NCI-H510A treated with DMSO at 0.1 percent for 48 hours (cell line): ENCODE results near the gene RABGAP1L.
"Not testable (repeated sequence)": the region's sequence is repeated elsewhere in the genome, so short reads cannot be mapped to it uniquely, and the experiment has no call there.

Source experiments
- DNase-seq: peaks from one replicate; lab custom pipeline; 2025; lab: John Stamatoyannopoulos, UW

The RABGAP1L gene

DNA sequence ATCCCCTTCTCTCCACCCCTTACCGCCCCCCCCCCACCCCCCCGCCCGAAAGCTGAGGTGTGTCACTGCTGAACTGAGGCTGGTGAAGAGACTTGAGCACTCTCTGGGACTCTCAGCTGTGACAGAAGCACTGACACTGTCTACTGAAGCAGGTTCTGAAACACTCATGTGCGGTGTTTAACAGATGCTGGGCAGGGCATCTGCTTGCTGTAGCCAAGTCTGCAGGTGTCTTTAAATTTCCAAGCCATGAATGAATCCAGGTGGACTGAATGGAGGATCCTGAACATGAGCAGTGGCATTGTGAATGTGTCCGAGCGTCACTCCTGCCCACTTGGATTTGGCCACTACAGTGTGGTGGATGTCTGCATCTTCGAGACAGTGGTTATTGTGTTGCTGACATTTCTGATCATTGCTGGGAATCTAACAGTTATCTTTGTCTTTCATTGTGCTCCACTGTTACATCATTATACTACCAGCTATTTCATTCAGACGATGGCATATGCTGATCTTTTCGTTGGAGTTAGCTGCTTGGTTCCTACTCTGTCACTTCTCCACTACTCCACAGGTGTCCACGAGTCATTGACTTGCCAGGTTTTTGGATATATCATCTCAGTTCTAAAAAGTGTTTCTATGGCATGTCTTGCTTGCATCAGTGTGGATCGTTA, 288.7 kb downstream of the RABGAP1L start, which contains the start of gene GPR52:
Gene GPR52 (plus strand): TSS at position 99 of the 665 bp plus-strand sequence. CDS start 148 bp downstream, at position 247.
- DNase-seq: no peak

DNA sequence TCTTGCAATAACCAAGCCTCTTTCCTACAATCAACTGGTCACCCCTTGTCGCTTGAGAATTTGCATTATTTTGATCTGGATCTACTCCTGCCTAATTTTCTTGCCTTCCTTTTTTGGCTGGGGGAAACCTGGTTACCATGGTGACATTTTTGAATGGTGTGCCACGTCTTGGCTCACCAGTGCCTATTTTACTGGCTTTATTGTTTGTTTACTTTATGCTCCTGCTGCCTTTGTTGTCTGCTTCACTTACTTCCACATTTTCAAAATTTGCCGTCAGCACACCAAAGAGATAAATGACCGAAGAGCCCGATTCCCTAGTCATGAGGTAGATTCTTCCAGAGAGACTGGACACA, 289.2 kb downstream of the RABGAP1L start:
- DNase-seq: no peak

GRCh38 chr1:174448974-174449373, 289.7 kb downstream of the RABGAP1L start:
- no peak for DNase-seq

DNA sequence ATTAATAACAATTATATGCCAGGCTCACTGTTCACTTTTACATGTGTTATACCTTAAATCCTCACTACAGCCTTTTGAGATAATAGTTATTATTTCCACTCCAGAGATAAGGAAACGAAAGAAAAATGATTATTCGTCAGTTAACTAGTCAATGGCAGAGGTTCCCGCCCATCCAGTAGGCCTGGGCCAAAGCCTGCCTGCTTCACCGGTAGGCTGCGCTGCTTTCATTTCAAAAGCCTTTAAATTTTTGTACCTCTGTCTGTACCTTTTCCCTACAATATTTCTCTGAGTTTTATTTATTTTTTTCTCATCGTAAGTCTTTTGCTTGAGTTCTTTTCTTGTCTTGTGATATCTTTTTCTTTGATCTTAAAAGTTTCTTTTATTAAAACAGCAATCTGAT, 292.1 kb downstream of the RABGAP1L start:
- DNase-seq: no peak

DNA sequence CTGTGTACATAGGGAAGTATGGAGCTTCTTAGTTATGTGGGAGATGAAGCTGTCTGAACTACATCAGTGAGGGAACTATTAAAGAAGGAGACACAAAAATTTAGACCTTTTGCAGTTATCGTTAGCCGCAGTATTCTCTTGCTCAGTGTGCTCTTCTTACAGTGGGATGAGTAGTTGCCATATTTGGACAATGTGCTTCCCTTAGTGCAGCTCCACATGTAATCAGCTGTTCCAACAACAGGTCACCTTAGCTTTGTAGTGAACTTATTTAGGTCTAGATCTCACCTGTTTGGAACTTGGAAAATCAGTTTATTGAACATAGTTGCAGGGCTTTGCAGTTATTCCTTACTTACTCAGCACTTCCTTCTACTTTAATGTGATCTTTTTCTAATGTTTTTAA, 306.5 kb downstream of the RABGAP1L start:
- DNase-seq: no peak

DNA sequence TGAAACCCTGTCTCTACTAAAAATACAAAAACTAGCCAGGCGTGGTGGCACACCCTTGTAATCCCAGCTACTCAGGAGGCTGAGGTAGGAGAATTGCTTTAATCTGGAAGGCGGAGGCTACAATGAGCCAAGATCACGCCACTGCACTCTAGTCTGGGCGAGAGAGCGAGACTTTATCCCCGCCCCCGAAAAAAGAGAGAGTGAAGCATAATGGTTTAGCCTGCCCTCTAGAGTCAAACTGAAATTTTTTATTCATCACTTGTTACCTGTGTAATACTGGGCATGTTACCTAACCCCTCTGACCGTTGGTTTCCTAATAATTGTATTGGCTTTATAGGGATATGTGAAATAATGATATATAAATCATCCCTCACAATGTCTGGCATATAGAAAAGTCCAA, 307.3 kb downstream of the RABGAP1L start:
- no peak for DNase-seq

DNA sequence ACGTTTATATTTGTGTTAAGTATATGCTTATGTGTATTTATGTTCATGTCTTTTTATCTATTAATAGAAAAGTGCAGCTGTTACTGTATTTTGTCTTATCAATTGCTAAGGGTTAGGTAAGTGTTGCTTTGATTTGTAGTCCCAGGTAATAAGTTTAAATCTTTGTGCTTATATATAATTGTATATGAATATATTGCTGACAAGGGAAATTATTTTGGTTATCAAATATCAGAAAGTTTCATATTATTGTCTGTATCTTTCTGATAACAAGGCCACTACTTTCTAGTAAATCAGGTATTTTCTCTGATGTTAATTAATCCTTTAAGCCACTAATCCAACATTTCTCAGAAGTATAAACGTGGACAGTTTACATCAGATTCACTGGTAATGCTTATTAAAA, 309.7 kb downstream of the RABGAP1L start:
- no peak for DNase-seq

DNA sequence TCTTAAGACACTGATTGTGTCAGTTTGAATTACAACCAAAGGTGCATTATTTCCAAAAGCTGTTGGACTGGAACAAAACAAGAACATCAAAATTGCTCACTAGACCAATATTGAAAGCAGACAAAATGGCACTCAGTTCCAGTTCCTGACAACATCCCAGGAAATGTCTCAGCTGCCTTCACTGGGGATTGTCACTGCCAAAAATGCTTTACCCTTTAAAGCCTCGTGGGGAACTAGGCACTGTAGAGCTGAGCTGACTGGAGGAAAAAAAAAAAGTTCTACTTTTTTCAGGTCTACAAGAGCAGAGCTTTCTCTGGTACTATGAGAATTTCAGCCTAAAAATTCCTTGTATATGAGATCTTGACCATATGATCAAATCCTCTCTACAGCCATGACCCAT, 310.4 kb downstream of the RABGAP1L start:
- DNase-seq: no peak

- DNase-seq: no peak
Measured at GRCh38 chr1:174479281-174479680, 320.0 kb downstream of the RABGAP1L start.

GRCh38 chr1:174480324-174480723, 321.0 kb downstream of the RABGAP1L start:
- DNase-seq: no peak

DNA sequence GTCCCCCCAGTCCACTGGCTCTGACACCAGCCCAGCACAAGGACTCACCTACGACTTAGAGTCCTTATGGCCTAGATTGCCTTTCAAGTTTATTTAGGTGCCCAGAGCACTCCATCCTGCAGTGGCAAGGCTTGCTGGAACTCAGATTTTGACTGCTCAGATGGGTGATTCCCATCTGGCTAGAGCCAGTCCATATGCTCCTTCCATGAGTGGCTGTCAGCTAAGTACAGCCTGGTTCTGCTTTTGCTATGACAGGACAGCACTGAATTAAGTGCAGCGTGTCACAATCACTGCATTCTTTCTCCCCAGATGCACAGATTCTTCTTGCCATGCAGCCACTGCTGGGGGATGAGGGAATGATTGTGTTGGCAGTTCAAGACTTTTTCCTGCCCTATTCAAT, 332.3 kb downstream of the RABGAP1L start:
- no peak for DNase-seq

DNA sequence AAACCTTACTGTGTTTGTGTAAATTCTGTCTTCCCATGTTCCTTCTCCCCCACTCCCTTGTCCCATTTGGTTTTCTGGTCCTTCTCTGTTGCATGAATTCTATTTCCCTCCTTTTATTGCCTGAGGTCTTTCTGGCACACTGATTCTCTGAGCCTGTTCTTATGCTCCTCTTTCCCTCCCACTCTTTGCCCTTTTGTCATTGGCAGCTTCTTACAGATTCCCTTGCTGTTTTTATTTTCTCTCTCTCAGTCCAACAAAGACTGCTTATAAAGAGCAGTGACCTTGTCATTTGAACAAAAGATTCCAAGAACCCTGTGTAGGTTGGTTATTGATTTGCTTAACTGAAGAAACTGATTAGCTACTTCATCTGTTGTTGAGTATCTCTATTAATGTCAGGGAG, 338.2 kb downstream of the RABGAP1L start:
- DNase-seq: no peak

- DNase-seq: not testable (repeated sequence)
Measured at GRCh38 chr1:174516755-174517154, 357.4 kb downstream of the RABGAP1L start.

GRCh38 chr1:174519844-174520243, 360.5 kb downstream of the RABGAP1L start:
- no peak for DNase-seq

GRCh38 chr1:174531751-174532150, 372.4 kb downstream of the RABGAP1L start:
- no peak for DNase-seq

DNA sequence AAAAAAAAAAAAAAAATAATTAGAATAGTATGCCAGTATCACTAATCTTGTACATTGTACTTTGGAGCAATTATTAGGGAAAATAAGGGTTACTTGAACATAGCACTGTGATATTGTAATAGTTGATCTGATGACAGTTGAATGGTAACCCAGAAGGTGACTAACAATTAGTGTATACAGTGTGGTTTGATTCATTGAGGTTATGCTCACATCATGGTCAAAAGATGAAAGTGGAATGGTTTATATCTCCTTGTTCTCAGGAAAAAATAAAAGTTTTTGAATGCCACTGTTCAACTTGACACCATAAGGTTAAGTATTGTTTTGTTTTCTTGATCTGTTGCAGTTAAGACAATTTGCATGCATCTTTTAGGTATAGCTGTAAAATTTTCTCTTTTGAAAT, 375.5 kb downstream of the RABGAP1L start:
- no peak for DNase-seq

DNA sequence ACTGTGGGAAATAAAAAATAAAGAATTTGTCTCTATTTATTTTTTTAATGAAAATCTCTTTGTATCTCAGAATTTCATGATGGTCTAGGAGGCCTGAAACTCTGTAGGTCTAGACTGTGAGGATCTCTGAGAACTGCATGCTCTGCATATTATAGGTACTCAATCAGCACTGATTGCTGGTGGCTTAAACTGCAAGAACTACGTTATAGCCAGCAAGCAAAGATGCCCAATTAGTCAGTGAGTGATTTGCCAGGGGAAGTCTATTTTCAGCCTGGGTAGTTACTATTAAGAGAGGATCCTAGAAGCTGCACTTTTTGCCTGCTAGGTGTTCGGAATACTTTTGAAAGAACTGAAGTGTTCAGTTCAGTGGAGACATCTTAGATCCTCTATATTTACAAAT, 375.9 kb downstream of the RABGAP1L start:
- DNase-seq: no peak

- not testable (repeated sequence) for DNase-seq
Measured at GRCh38 chr1:174543421-174543820, 384.1 kb downstream of the RABGAP1L start.

DNA sequence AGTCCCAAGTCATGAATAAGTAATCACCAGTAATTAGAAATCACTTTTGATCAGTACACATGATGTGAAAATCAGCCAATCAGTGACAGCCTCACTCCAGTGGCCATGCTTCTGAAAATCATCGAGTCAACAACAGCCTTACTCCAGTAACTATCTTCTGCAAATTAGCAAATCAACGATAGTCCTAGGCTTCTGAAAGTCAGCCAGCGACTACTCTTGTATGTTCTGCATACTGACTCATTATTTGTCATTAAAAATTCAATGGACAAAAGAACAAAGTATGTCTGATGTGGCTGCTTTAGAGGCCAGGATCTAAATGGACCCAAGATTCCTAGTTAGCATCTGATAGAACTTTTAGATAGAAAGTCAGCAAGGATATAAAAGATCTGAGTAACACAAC, 391.0 kb downstream of the RABGAP1L start:
- no peak for DNase-seq

DNA sequence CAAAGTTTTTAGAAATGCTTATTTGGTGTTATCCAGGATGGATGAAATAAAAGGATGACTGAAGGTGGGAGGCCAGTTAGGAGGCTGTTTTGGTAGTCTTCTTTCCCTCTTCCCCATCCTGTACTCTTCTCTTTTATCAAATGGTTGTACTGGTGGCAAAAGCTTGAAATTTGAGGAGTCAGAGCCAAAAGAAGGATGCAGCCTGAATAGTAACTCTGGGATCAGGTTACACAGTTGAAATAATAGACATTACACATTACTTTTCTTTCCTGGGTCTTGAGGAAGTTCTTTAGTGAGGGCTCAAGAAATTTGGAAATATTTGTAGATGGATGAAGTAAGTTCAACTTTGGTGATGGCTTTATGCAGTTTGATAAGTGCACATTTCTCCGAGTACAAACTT, 397.1 kb downstream of the RABGAP1L start:
- no peak for DNase-seq

GRCh38 chr1:174568551-174568950, 409.2 kb downstream of the RABGAP1L start:
- DNase-seq: no peak

- DNase-seq: no peak
Measured at GRCh38 chr1:174569240-174569639, 409.9 kb downstream of the RABGAP1L start.

DNA sequence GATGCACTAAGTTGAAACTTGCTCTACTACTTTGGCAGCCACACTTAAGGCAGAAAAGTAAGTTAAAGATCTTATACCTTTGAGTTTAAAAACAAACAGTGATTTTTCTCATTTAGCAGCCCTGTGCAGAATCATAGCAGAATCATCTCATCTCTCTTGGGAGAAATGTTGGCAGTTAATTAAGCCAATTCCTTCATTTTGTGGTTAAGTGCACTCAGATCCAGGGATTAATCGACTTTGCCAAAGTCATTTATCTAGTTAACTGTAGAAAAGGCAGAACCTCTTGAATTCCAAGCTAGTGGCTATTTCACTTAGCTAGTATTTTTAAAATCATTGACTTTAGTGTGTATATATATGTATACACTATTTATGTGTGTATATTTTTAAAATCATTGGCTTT, 413.5 kb downstream of the RABGAP1L start:
- DNase-seq: no peak

GRCh38 chr1:174576120-174576519, 416.8 kb downstream of the RABGAP1L start:
- DNase-seq: not testable (repeated sequence)
